HG02759 (cell line): Measurements from ENCODE around the gene TUSC7.

Source experiments
- ATAC-seq: cut with Tn5 transposase; IDR thresholded peaks from one replicate; pipeline ENCODE4 v1.9.1; 2021; ENCODE audit warnings: mild to moderate bottlenecking, moderate library complexity; ENCODE audit not compliant: unreplicated experiment

The TUSC7 gene

GRCh38 chr3:116709479-116709878 lies at the start of gene TUSC7:
Gene TUSC7, plus strand, starts transcription at chr3:116709779.
- ATAC-seq: no peak

- ATAC-seq: no peak
These were observed 48.4 kb upstream of the TUSC7 start for GRCh38 chr3:116661196-116661595.

GRCh38 chr3:116663161-116664110 lies 46.1 kb upstream of the TUSC7 start:
- ATAC-seq: no peak

GRCh38 chr3:116667324-116667723 lies 42.3 kb upstream of the TUSC7 start:
- no peak for ATAC-seq

GRCh38 chr3:116667791-116668190 lies 41.8 kb upstream of the TUSC7 start:
- no peak for ATAC-seq

- no peak for ATAC-seq
These were observed 40.0 kb upstream of the TUSC7 start for GRCh38 chr3:116669576-116669975.

- no peak for ATAC-seq
These were observed 38.4 kb upstream of the TUSC7 start for GRCh38 chr3:116671151-116671550.

- no peak for ATAC-seq
These were observed 30.7 kb upstream of the TUSC7 start for GRCh38 chr3:116678853-116679252.

- no peak for ATAC-seq
These were observed 18.5 kb upstream of the TUSC7 start for GRCh38 chr3:116691041-116691440.

GRCh38 chr3:116701070-116701469 lies 8.5 kb upstream of the TUSC7 start:
- ATAC-seq: no peak

- no peak for ATAC-seq
These were observed 7.2 kb upstream of the TUSC7 start for GRCh38 chr3:116702334-116702733.

- no peak for ATAC-seq
These were observed 2.0 kb upstream of the TUSC7 start for GRCh38 chr3:116707531-116707930.

GRCh38 chr3:116716490-116716889 lies 6.9 kb downstream of the TUSC7 start:
- no peak for ATAC-seq

- ATAC-seq: no peak
These were observed 8.0 kb downstream of the TUSC7 start for GRCh38 chr3:116717566-116717965.

- no peak for ATAC-seq
These were observed 18.9 kb downstream of the TUSC7 start for GRCh38 chr3:116728454-116728853.

- no peak for ATAC-seq
These were observed 24.7 kb downstream of the TUSC7 start for GRCh38 chr3:116734243-116734642.

- ATAC-seq: no peak
These were observed 30.1 kb downstream of the TUSC7 start for GRCh38 chr3:116739678-116740077.

GRCh38 chr3:116740293-116740692 lies 30.7 kb downstream of the TUSC7 start:
- ATAC-seq: no peak

- ATAC-seq: no peak
These were observed 31.9 kb downstream of the TUSC7 start for GRCh38 chr3:116741467-116741866.

- no peak for ATAC-seq
These were observed 33.5 kb downstream of the TUSC7 start for GRCh38 chr3:116743062-116743461.

GRCh38 chr3:116749388-116749787 lies 39.8 kb downstream of the TUSC7 start:
- no peak for ATAC-seq

GRCh38 chr3:116757315-116757714 lies 47.7 kb downstream of the TUSC7 start:
- no peak for ATAC-seq

- no peak for ATAC-seq
These were observed 49.7 kb downstream of the TUSC7 start for GRCh38 chr3:116759316-116759715.
